Lower leg skin (tissue), 4 donors: ENCODE results near the gene GABRD. TPM values are rescaled to one million over a fixed set of nuclear protein-coding genes. Genes with fewer than 3 reads are reported as not detected.

Source experiments
- DNase-seq, 2 donors: peaks; one replicate each; pipeline ENCODE4 v3.0.0-alpha.2; 2019; ENCODE audit warnings: low spot score in 2 of 2
- H3K4me3 ChIP-seq: fragments of 200-600 bp; sonication (generic); 2 replicates; pipeline ENCODE4 v1.5.1; 2017; ENCODE audit warnings: mild to moderate bottlenecking, low read depth; ENCODE audit not compliant: poor library complexity, severe bottlenecking
- CTCF ChIP-seq, 3 donors: fragments of 450-650 bp; IDR thresholded peaks; one replicate each; pipeline ENCODE4 v1.5.1; 2016; ENCODE audit warnings: antibody characterized with exemption in 3 of 3, mild to moderate bottlenecking in 3 of 3, moderate library complexity in 2 of 3
- POLR2A ChIP-seq, 2 donors: fragments of 450-650 bp; IDR thresholded peaks; one replicate each; pipeline ENCODE4 v1.6.1; 2016 to 2017; ENCODE audit warnings: antibody characterized with exemption in 2 of 2, mild to moderate bottlenecking in 1 of 2, moderate library complexity in 1 of 2
- WGBS, 2 donors: methylation state at CpG; one replicate each; pipeline ENCODE4 v1.1.5; 2018; 5-methylcytosine and 5-hydroxymethylcytosine counted together
- intact Hi-C: fragments of 100-400 bp; cut with DNase I; formaldehyde crosslinking; loops from one replicate; pipeline ENCODE4 v1.15.0; 2023; ENCODE audit warnings: low total_unique reads
- total RNA-seq, 4 donors: library from RNA; depleted of rRNA; stranded (reverse); fragments of >200 nt; gene quantifications; one replicate each; pipeline ENCODE4 v1.1.0, GENCODE V29; 2016

Gene GABRD
- total RNA-seq, 4 donors from 2014 or later: 1.1 to 5.1 (median 2.0) TPM; not detected in 1

- WGBS, 2 donors: 81 to 90% methylated on average over 39 to 41 of the region's 46 CpGs
- TF ChIP-seq CTCF (IDR thresholded peaks at IDR 0.05): no peak
- TF ChIP-seq POLR2A (IDR thresholded peaks at IDR 0.05): no peak
- no peak overlapping the region for H3K4me3 ChIP-seq
- DNase-seq: no peak
- intact Hi-C loops: no loop called here
Observed at GRCh38 chr1:2027961-2028583, 8.9 kb downstream of the GABRD start.

- intact Hi-C loops: no loop called here
- 89 to 97% methylated on average over 17 to 19 of the region's 26 CpGs for WGBS, 2 donors
Observed at GRCh38 chr1:2028870-2029560, 9.9 kb downstream of the GABRD start.

GRCh38 chr1:2029561-2029960 lies 10.4 kb downstream of the GABRD start:
- 92 to 100% methylated on average over 3 to 15 of the region's 15 CpGs for WGBS, 2 donors
- no peak for TF ChIP-seq CTCF (IDR thresholded peaks at IDR 0.05)
- no peak for TF ChIP-seq POLR2A (IDR thresholded peaks at IDR 0.05)
- intact Hi-C loops: no loop called here
- H3K4me3 ChIP-seq: no peak overlapping the region
- DNase-seq: no peak

More at GRCh38 chr1:2028870-2029560, 9.9 kb downstream of the GABRD start:
- TF ChIP-seq CTCF (IDR thresholded peaks at IDR 0.05) (no peak), POLR2A (IDR thresholded peaks at IDR 0.05) (no peak)
- H3K4me3 ChIP-seq: no peak overlapping the region
- no peak for DNase-seq

- WGBS, 2 donors: 89% methylated on average over 42 of the region's 42 CpGs
- TF ChIP-seq CTCF (IDR thresholded peaks at IDR 0.05) (no peak), POLR2A (IDR thresholded peaks at IDR 0.05) (no peak)
- no peak for DNase-seq
- intact Hi-C loops: no loop called here
- H3K4me3 ChIP-seq: no peak overlapping the region
Observed at GRCh38 chr1:2030076-2030871, 11.1 kb downstream of the GABRD start.

GRCh38 chr1:2031546-2032540 lies 12.7 kb downstream of the GABRD start:
- WGBS, 2 donors: 71 to 84% methylated on average over 21 to 25 of the region's 33 CpGs
- intact Hi-C loops: no loop called here
- H3K4me3 ChIP-seq: no peak overlapping the region
- no peak for DNase-seq
- TF ChIP-seq POLR2A (IDR thresholded peaks at IDR 0.05) (no peak), CTCF (IDR thresholded peaks at IDR 0.05) (no peak)
